Measurements from ENCODE around the gene MDFIC. TPM values are rescaled to one million over a fixed set of nuclear protein-coding genes. Genes with fewer than 3 reads are reported as not detected.

The MDFIC gene
- total RNA-seq, 1 donor from 2014 or later = 40.8 TPM

DNA sequence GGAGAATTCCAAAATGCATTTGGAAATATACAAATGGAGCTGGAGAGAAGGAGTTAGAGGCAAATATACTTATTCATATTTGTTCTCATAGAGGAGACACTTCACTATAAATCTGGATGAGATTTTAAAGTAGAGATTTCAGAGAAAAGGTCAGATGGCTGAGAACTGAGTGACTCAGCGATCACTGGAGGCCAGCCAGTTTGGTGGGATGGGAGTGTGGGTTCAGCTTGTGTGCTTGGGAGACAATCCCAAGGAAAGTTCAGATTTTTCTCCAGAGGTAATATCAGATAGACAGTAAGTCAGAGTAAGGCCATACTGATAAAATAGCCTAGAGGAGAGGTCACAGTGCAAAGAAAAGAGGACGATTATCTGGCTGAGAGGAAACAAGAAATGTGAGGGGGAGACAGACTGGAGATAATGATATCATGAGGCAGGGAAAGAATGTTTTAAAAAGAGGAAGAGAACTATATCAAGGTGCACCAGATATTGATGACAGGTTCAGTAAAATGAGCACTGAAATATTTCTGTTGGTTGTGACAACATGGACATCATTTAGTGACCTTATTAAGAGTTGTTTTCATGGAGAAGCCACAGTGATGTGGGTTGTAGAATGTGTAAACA is 67.0 kb downstream of the MDFIC start:
- DNase-seq (ENCODE audit: low read depth in 2 of 2) = peak; percentile 7 to 72

DNA sequence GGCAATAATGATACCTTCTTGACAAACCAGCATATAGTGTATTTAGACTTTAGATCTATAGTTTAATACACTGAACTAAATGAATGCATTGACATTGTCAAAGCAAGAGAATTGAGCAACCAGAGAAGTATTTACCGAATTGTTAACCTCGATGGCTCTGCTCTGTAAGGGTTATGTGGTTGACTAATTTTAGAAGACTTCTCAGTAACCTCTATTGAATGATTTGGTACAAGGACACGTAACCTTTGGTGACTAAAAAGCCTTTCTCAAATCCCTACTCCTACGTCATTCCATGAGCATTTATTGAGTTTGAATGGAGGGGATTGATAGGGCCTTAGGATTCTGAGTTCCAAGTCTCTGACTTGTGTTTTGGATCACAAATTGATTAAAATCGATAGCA is 67.6 kb downstream of the MDFIC start:
- DNase-seq (ENCODE audit: low read depth in 2 of 2) = no peak

DNA sequence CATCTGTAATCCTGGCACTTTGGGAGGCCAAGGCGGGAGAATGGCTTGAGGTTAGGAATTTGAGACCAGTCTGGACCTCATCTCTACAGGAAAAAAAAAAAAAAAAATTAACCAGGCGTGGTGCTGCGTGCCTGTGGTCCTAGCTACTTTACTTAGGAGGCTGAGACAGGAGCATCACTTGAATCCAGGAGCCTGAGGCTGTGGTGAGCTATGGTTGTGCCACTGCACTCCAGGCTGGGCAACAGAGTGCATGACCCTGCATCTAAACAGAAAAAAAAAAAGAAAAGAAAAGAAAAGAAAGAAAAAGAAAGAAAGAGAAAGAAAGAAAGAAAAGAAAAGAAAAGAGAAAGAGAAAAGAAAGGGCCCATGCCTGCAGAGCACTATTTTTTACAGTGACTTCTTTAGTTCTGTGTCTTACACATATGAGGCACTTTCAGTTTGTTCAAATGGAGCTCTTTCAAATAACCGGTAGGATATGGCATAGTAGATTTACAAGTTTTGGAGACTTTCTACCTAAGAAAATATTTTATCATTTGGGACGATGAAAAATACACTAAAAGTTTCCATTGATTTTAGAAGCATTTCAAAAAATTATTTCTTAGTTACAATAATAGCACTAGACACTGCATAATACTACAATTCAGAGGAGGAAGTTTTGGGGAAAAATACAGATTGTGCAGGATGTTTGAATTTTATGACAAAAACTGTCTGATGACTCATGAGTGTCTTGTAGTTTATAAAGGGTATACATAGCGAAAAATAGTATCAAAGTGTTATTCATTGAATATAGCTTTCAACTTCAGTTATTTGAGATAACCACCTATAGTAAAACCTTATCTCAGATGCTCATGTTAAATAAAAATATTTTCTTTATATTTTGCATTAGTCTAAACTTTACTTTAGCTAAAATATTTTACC is 75.9 kb downstream of the MDFIC start:
- peak in 1 of 2 donors; percentile 45 for DNase-seq (ENCODE audit: low read depth in 2 of 2)

DNA sequence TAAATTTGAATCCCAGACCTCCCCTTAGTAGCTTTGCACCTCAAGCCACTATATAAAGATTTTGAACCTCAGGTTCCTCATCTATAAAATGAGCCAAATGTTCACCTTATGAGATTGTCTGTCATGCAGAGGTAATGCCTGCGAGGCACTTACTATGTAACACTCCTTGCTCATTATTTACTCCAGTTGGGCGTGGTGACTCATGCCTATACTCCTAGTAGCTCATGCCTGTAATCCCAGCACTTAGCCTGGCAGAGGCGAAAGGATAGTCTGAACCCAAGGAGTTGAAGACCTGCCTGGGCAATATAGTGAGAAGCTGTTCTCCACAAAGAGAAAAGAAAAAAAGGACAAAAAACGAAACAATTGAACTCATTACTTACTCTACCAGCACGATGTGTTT is 82.2 kb downstream of the MDFIC start:
- no peak for DNase-seq (ENCODE audit: low read depth in 2 of 2)

DNA sequence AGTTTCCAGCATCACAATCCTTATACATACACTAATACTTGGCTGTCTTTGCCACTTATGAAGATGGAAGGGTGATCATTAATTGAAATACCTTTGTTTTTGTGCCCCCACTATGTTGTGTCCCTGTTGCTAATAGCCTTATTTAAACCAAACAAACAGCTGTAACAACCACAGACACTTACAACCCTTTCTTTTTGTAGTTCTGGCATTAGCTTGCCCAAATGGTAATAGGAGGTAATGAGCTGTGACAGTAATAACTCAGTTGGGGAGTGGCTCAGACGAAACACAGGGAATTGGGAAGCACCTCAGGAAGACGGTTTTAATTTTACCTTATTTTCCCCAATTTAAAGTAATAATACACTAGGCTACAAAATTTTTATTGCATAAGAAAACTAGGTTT is 83.4 kb downstream of the MDFIC start:
- no peak for DNase-seq (ENCODE audit: low read depth in 2 of 2)

DNA sequence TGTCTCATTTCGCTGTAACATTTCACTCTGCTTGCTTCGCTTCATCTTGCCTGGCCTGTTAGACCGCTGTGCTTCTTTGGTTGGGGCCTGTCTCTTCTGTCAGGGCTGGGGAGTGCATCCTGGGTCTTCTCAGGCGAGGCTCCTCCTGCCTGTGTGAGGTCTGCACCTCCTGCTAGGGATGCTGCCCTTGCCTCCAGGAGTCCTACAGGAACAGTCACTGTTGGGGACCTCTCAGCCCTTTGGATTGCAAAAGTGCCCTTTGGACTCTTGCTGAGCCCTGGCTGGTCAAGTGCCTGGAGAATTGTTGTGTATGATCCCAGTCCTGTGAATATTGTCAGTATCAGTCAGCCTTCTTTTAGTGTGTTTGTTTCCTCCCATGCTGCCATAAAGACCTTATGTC is 84.1 kb downstream of the MDFIC start:
- no peak for DNase-seq (ENCODE audit: low read depth in 2 of 2)

DNA sequence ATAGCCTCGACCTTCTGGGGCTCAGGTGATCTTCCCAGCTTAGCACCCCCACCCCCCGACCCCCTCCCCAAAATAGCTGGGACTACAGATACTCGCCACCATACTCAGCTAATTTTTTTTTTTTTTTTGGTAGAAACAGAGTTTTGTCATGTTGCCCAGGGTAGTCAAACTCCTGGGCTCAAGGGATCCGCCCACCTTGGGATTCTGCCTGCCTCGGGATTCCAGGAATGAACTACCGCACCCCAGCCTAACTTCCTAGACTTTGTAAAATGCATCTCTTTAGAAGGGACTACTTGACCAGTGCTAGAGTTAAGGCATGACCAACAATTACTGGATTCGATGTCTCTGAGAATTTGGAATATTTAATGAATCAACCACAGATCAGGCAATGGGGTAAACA is 85.9 kb downstream of the MDFIC start:
- no peak for DNase-seq (ENCODE audit: low read depth in 2 of 2)

DNA sequence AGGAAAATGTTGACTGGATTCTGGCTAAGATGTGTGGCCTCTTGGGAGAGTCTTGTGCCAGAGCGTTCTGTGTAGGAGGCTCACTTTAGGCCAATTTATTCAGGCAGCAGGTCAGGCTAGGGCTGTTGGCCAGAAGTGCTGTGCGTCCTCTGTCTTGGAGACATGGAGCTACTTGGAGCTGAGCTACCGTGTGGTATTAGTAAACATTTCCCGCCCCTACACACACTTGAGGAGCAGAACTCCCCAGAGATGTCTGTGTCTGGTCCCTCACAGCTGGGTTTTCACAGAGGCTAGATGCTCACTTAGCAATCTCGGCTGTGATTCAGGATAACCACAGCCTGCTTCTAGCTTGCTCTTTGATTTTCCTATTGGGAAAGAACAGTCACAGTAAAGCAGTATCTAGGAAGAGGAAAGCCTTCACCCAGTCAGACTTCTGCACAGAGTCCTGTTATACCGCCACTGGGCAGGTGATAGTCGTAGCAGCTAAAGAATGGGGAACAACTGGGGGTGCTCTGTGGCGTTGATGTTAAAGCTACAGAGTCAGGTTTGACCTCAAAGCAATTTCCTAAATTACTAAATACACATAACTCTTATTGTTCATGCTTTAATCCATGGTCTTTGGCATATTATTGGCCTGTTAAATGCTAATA is 86.7 kb downstream of the MDFIC start:
- no peak for DNase-seq (ENCODE audit: low read depth in 2 of 2)

DNA sequence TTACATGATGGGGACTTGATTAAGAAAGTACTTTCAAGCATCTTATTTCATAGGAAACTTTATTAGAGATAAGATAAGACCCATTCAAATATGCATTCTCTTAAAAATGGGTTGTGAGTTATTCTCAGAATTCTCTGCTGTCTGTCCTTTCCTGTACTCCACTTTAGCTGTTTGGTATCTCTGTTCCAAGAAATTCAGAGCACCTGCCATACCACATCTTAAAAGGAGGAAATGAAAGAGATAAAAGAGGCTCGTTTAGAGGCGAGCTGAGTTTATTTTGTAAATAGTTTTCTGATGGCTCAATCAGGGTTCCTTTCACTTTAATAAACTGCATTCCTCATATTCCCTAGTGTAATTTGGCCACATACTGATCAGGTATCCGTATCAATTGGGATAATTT is 87.2 kb downstream of the MDFIC start:
- no peak for DNase-seq (ENCODE audit: low read depth in 2 of 2)

DNA sequence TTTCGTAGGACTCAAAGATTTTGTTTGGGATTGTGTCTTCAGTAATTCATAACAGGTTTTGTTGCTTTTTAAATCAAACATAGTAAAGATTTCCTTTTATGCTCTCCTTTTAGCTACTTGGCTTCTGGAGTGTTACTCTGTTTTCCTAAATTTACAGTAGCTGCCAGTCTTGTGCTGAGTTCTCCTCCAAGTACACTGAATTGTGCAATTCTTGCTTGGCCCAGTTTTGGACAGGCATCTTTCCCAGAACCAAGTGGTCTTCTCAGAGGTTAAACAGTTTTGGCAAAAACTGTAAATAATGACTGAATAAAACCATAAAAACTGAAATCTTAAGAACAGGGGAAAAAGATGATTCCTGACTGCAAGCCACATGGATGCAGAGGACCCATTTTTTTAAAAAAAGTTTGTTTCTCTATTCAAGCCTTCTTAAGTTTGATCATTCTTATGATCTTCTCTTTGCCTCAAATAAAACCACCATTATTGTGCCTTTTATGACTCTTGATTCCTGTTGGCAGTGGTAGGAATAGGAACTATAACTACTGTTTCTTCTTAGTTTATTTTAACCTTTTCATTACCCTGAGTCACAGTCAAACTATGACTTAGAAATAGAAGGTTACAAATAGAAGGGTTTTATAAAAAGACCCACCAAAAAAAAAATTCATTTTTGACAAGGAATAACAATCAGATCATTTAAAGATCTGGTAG is 88.0 kb downstream of the MDFIC start:
- DNase-seq (ENCODE audit: low read depth in 2 of 2) = no peak

DNA sequence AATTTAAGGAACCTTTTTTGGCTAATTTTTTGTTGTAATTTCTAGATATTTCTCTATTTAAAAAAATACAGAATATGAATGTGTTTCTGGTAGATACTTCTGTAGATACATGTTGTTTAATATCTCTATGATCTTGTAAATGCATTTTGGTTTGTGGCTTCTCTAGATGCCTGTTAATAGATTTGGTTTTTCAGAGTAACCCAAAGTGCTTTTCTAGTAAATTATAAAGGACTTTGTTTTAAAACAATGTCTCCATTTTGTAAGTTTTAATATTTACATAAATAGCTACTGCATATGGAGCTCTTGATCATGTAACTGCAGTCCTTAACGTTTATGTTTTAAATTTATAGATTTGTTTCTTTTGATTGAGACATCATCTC is 88.5 kb downstream of the MDFIC start:
- no peak for DNase-seq (ENCODE audit: low read depth in 2 of 2)

DNA sequence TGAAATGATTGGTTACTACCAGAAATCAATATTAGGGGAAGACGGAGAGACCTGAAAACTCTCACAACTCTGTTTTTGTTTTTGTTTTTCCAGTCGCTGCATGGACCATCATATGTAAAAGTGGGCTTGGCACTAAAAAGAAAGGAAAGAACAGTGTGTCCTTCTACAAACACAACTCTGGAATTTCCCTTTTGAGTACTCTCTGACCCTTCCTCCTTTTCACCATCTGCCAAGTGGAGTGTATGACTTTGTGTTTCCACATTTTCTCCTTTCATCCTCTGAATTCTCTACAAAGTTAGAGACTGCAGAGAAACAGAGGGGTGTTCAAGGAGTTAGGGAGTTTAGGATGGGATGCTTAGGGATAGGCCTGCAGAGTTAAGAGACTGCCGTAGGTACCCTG is 92.0 kb downstream of the MDFIC start:
- peak; percentile 33 to 69 for DNase-seq (ENCODE audit: low read depth in 2 of 2)

DNA sequence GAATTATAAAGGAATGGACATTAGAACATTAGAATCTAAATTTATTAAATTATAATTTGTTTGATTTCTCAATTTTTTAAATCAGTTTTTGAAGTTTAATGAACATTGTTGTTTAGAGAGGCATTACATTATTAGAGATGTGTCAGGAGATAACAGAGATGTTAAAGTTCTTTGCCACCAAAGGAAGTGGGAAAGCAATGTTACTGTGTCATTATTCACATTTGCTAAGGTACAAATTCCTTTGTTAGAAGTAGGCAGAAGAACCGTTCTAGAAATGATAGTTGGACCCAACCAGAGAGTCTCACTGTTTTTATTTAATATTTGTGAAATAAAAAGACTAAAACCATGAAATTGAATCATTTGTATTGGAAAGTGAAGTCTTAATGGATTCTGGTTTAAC is 92.9 kb downstream of the MDFIC start:
- DNase-seq (ENCODE audit: low read depth in 2 of 2) = no peak

DNA sequence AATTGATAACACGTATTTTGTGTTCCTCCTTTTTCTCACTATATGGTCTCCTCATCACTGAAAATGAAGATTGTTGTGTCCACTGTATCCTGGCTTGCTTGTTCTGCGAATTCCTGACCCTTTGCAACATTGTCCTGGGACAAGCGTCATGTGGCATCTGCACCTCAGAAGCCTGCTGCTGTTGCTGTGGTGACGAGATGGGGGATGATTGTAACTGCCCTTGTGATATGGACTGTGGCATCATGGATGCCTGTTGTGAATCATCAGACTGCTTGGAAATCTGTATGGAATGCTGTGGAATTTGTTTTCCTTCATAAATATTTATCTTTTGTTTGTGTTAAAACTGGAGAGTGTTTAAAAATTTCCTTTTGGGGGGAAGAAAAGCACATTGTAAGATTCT is 93.7 kb downstream of the MDFIC start:
- peak in 1 of 2 donors; percentile 30 for DNase-seq (ENCODE audit: low read depth in 2 of 2)

DNA sequence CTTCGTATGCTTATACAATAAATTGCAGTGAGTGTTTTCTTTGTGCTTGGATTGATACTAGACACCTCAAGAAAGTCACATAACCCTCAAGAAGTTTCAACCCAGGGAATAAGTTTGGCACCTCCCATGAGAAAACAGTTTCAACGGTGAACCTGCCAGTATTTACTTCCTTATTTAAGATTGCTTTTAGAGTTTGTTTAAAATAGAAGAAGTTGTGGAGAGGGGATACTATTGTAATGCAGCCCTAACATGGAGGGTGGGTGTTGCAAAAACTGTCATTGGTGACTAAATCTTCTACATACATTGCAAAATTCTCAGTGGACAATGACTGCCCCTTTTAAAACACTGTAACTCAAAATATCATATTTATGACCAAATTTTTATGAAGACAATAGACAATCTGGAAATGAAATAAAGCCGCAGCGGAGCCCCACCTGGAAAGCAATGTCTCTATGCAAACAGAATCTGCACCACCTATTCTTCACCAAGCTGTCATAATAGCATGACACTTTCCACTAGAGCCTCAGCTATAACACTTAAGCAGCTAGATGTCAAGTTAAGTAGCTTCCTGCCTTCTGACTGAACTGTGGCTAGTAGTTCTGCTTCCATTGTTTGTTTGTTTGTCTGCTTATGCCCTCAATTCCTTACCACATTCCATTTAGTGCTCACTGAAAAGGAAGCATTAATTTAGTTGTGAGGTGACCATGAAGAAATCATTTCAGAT is 98.2 kb downstream of the MDFIC start:
- DNase-seq (ENCODE audit: low read depth in 2 of 2) = no peak

DNA sequence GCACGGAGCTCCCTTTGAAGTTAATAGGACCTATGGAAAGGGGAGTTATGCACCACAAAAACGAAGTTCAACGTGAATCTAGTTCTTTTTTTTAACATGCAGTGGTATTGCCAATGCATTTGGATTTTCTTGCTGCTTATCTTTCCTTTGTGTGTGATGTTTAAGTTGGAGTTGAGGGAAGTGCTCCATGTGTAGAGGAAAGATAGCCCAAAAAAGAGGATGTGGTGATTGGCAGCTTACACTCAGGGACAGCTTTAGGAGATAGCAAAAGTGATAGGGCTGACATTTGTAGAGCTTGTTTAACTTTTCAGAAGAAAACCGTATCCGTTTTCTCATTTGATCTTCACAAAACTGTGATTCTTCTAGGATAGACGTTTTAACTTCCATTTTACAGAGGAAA is 101.3 kb downstream of the MDFIC start:
- DNase-seq (ENCODE audit: low read depth in 2 of 2) = no peak

DNA sequence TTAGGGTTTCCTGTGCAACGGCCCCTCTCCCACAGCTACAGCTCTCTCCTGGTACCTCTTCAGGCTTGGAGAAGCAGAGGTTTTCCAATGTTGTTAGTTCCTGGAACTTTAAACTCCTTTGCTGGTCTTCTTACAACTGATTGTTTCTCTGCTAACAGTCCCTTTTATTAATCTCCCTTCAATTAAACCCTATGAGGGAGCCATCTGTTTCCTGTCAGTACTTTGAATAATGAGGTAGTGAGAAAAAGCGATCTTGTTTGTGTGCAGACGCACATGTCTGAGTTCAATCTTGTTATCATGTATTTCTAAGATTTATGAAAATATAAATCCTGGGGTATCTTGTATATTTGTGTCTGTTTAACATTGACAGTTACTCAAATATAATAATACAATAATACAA is 102.4 kb downstream of the MDFIC start:
- peak in 1 of 2 donors; percentile 64 for DNase-seq (ENCODE audit: low read depth in 2 of 2)

DNA sequence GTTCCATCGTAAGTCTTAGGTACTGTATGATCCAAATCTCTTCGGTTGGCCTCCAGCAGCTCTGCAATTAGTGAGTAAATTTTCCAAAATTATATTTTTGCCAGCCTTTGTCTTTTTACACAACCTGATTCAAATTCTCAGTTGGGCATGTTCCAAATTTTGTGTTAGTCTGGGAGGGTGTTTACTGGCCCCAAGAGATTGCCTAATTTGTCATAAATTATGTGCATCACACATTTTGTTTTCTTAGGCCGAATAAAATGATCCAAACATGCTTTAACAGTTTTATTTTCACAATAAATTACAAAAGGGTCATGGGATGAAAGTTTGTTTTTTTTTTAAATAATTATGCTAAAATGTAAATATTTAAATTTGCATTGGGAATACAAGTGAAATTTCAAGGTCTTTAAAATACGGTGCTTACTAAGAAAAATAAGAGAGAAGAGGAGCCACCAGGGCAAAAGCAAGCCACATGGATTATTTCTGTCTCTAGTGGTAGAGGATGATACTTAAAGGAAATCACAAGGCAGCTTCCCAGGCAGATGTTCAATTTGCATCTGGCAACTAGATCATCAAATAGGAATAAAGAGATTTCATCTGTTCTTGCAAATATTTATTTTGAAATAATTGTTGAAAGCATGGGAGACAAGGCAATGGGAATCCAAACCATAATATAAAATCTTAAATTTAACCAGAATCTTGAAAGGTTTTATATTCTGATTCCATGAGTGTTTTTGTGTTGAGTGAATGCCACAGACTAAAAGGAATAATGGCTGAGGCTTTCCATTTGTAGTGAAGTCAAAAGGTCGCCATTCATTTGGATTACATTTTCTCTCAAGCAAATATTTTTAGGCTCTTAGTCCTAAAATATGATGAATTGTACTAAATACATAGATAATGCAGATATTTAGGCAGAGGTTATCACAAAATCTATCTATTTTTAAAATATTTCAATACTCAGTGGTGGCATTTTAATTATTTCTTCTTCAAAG is 111.1 kb downstream of the MDFIC start:
- no peak for DNase-seq (ENCODE audit: low read depth in 2 of 2)

DNA sequence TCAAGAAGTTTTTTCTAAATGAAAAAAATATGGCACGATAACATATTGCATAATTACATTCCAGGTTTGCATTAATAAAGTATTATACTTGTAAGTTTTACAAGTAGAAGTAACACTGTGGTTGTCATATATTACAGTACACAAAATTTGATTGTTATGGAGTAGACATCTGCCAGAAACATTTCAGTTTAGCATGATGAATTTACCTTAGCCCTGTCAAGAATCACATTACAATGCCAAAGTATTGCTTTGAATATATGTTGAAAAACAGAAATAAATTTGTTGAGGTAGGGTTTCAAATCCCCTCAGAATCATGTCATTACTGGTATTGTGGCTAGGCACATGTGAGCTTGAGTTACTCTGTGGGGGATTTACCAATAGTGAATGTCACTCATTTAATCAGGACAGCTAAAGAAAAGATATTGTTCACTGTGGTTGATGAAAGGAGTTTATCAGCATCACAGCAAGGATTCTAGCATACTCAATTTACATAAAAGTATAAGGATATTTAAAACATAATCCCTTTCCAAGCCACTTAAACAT is 112.1 kb downstream of the MDFIC start:
- no peak for DNase-seq (ENCODE audit: low read depth in 2 of 2)

DNA sequence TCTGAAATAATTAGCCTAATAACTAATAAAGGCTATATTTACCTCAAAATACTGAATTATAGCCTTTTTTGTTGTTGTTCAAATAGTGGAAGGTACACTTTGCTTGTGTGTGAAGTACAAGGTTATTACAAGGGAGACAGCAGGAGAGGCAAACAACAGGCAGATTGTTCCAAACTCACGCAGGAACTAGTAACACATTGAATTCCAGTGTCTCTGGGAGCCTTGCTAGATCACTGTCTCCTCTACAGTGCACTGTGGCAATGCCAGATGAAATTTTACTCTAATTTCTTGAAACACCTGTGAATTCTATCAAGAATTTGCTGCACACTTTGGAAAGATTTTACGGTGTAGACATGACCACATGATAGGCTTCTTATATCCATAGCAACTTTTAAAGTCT is 112.6 kb downstream of the MDFIC start:
- DNase-seq (ENCODE audit: low read depth in 2 of 2) = no peak
